GM21447 (cell line): ENCODE data around the gene FETUB.

Source experiments
- ATAC-seq: cut with Tn5 transposase; IDR thresholded peaks from one replicate; pipeline ENCODE4 v1.9.1; 2021; ENCODE audit not compliant: unreplicated experiment

The FETUB gene

DNA sequence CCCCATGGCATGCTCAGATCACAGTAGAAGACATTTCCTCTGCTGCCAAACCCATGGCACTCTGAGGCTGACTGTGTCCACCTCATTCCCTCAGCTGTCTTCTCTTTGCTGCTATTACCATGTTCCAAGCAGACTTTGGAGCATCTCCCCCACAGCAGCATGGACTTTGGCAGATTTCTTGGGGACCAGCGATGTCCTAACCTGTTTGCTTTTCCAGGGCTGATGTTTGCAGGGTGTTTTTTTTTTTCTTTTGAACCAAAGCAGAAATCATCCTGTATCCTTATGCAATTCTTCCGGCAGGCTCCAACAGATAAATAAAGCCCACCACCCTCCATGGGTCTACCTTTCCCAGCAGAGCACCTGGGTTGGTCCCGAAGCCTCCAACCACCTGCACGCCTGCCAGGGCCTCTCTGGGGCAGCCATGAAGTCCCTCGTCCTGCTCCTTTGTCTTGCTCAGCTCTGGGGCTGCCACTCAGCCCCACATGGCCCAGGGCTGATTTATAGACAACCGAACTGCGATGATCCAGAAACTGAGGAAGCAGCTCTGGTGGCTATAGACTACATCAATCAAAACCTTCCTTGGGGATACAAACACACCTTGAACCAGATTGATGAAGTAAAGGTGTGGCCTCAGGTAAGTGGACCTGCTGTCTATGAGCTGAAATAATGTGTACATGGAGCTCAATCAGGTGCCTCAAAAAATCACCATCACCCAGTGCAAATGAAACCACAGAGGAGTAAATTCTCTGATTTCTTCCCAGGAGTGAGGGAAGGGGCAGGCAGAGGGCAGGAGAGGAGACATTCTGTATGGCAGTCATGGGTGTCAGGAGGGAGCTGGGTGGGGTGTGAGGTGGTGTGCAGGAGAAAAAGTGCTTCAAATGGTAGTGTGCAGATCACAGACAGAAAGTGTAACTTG is 27.2 kb upstream of the FETUB start, which contains the start of gene AHSG:
Gene AHSG (plus strand): TSS at position 340 of the 916 bp plus-strand sequence. CDS start 82 bp downstream, at position 422.
- no peak for ATAC-seq

DNA sequence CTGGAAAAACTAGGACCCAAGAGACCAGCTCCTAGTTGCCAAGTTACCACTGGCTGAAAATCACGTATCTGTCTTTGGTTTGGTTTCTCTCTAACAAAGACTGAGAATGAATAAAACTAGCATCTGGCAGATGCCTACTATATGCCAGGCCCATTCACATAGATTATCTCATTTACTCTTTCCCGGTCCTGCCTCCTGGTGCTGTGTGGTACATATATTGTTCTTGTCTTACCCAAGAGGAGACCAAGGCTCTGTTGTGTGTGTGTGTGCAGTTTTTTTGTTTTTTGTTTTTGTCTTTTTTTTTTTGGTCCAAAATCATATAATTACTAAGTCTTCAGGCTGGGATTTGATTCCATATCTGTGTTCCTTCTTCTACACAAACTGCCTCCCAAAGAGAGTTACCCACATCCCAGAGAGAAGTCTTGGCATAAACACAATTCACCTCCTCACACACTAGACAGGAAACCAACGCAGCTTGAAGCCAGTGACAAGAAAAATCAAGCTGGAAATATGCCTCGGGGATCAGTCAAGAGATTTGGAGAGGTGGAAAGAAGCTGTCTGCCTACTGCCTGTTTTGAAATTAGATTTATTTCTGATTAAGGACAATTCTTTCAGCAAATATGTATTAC is 26.4 kb upstream of the FETUB start:
- no peak for ATAC-seq

DNA sequence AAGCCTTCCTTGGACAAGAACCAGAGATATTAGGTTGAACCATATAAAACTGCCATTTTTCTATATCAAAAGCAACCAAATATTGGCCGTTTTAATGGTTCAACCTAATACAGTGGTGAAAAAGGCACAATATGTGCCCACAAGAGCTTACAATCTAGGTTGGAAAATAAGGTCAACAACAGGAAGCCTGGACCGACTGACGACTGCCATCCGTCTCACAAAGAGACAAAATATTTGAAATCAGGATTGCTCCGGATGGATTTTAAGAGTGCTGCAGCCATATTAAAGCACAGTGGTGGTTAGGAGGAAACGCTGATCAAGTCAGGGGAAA is 26.0 kb upstream of the FETUB start:
- ATAC-seq, result no peak

DNA sequence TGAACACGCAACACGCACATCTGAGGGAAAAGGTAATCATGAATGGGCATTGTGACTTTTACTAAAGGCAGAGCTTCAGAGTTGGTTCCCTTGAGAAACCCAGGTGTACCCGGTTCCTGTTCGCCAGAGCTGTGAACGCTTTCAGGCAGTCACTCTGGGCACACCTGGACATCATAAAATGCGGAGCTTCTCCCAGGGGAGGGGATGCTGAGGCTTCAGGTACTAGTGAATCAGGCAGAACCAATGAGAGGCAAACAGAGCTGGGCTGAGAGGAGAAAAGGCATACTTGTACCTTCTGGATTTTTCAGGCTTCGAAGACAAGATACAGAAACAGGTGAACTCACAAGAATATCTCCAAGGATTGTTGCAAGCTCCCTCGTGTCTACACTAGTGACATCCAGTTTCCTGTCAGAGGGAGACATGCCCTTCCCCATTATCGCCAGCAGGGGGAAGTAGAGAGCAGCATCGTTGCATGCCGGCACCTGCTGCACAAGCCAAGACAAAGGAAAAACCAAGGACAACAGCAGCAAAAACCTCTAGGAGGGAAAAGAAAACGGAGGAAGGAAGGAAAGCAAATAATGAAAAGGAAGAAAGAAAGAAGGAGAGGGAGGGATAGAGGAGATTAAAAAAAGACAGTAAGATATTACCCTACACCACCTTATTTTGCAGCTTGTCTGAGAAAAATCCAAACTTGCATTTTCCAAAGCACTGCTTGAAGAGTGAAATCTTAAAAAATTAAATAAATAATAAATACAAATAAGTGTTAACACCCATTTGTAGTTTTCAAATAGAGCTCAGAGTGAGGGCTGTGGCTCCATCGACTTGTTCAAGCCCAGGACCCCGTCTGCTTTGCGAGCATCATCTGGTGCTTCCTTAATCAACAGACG is 25.4 kb upstream of the FETUB start:
- peak; percentile 42 for ATAC-seq

DNA sequence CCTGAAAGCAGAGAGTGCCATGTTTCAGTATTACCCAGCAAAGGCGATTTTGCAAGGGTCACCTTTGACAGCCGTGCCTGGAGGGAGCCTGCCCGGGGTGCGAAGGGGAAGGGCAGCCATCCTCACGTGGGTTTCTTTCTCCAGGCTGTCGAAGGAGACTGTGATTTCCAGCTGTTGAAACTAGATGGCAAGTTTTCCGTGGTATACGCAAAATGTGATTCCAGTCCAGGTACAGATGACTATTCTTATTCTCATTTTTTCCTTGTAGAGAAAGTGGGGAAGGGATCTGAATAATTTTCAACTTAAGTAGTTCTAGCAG is 23.9 kb upstream of the FETUB start:
- no peak for ATAC-seq

DNA sequence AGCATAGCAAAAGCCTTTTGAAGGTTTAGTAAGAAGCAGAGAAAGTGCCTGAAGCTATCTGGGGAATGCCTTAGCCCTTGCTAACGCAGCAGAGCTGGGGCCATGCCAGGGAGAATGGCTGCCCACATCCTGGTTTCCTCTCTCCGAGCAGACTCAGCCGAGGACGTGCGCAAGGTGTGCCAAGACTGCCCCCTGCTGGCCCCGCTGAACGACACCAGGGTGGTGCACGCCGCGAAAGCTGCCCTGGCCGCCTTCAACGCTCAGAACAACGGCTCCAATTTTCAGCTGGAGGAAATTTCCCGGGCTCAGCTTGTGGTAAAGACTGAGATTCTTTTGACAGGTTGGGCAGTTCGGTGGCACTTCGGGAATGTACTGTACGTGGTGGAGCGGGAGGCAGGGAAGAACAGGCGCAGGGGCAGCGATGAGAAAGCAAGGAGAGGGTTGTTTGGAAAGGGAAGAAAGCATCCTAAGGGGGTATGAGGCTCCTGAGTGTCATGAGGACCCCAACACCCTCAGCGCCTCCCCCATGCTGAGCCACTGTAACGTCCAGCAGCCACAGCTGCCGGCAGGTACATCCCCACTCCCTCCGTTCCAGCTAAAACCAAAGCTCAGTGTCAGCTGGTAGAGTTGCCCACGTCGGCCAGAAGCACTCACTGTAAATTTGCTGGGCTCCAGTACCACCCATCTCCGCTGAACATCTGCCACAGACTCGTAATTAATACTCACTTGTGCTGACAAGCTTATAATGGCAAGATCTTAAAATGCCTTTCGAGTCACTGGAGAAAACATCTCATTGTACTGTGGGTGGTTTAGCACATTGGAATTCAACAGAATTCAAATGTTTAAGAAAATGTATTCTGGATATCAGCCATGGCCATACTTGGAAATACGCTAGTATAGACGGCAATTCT is 22.9 kb upstream of the FETUB start:
- peak; percentile 96 for ATAC-seq

DNA sequence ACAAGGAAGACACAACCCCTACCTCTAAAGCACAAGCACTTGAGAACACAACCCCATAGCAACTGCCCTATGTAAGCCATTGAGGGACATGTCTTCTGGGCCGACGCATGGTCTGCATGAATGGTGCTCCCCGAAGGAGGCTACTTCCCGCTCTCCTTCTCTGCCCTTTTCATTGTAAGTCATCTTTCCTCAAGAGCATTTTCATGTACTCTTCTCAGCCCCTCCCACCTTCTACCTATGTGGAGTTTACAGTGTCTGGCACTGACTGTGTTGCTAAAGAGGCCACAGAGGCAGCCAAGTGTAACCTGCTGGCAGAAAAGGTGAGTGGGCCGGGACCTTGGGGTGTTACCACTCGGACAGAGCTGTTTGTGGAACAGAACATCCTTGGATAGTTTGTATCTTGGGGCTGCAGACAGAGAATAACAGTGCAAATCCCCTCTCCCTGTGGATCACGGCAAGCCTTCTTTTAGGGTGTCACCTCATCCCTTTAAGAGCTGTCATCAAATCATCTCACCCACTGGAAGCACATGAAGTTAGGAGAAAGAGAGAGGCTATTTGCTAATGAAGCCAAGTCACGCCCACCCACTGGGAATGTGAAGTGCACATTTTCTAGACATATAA is 21.8 kb upstream of the FETUB start:
- ATAC-seq, result no peak

DNA sequence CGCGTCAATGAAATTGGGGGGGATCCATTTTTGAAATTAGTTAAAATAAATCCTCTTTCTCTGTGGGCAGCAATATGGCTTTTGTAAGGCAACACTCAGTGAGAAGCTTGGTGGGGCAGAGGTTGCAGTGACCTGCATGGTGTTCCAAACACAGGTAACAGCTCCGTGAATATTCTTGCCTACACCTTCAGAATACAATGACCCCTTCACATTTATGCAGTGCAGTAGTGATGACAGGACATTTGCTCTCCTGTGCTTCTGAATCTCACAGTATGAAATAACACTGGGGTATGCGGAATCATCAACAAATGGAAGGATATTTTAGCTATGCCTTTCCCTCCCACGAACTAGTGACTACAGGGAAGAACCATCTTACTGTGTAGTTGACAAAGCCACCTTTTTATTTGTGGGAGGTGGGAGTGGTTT is 20.4 kb upstream of the FETUB start:
- no peak for ATAC-seq

DNA sequence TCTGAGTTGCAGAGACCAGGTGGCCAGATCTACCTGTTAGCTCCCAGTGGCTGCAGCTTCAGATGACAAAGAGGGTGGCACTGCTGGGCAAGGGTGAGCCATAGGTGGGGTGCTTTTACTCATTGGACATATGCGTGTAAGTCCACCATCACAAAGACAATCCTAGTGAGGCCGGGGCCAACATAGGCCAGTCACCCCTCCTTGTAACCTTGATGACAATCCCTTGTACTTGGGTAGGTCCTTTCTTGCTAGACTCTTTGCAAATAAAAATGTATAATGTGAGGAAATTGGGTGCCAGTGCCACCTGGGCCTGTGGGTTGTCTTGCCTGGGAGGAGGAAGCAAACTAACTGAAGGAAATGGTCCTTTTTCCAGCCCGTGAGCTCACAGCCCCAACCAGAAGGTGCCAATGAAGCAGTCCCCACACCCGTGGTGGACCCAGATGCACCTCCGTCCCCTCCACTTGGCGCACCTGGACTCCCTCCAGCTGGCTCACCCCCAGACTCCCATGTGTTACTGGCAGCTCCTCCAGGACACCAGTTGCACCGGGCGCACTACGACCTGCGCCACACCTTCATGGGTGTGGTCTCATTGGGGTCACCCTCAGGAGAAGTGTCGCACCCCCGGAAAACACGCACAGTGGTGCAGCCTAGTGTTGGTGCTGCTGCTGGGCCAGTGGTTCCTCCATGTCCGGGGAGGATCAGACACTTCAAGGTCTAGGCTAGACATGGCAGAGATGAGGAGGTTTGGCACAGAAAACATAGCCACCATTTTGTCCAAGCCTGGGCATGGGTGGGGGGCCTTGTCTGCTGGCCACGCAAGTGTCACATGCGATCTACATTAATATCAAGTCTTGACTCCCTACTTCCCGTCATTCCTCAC is 19.7 kb upstream of the FETUB start:
- ATAC-seq, result no peak

DNA sequence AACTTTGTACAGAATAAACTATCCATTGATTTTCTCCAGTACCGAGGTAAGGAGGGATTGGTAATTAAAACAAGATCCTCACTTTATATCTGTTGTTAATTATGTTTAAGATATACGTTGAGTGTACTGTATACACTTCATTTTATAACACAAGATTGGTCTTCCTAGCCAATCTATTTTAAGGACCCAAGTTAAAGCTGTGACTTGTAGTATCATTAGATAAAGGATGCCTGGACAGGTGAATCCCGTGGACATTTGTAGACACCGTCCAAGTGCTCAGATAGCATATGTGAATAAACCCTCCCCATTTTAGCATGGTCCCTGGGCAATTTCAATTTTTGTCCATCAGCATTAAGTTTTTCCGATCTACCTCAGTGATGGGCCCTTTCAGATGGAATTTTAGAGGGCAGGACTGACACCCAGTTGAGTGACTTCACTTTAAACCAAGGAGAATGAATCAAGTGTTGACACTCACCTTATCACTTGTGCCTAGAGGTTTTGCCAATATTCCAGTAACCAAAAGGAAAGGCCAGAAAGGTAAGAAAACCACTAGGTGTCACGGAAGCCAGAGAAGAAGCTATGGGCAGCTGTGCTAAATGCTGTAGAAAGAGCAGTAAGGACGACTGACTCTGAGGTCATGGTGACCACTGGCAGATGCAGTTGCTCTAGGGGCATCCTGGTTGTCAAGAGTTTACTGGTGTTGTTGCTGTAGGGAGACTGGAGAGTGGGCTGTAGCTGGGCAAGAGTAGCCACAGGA is 18.1 kb upstream of the FETUB start:
- no peak for ATAC-seq

DNA sequence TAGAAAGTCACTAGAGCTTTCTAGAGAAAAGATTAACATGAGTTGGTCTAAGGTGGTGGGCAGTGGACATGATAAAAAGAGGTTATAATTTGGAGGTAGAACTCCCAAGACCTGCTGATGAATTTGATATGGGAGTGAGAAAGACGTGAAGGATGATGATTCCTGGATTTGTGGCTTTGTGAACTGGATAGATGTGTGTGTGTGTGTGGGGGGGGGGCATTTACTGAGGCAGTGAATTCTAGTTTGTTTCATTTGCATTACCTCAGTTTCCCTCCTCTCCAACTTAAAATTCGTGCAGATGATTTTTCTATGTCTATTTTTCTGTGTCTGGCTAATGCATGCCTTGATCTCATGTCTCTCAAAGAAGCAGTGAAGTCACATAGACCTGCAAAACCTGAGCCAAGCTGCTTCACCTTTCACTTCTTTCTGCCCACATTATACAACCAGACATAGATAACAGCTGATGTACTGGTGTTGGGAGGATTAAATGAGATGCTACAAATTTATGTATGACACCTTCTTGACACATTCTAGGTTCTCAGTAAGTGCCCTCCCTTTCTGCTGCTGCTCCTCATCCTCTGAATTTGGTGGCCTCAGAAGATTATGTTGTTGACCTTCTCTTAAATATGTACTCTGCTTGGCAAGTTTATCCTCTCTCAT is 17.4 kb upstream of the FETUB start:
- ATAC-seq, result no peak

DNA sequence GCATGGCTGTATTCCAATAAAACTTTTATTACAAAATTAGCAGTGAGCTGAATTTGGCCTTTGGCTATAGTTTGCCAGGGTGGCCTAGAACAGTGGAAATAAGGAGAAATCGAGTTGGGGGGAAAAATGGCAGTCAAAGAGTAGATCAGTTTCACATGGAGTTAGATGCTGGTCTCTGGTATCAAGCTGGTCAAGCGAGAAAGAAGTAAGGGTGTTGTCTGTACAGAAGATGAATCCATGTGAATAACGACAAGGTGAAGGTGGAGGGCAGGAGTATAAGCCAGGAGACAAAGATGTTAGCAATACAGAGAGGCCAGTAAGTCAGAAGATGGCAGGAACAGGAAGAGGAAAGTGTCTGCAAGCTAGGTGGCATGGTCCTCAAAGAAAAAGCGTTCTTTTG is 15.6 kb upstream of the FETUB start:
- ATAC-seq, result no peak

DNA sequence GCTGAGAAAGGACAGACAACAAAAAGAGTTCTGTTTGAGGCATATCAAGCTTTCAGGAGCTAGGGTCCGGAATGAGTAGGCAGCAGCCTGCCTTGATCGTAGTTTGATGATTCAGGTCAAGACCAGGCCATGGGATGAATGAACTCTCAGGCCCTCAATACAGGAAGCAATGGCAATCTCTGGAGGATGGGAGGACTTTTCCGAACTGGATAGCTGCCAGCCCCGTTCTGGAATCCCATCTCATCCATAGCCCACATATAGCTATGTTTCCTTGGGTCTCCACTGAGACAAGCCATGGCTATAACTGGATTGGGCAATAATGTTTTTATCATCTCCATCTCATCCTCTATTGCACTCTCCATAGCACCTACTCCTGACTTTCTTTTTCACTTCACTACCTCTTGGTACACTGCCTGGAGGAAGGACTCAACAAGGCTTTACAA is 14.6 kb upstream of the FETUB start:
- ATAC-seq, result no peak

DNA sequence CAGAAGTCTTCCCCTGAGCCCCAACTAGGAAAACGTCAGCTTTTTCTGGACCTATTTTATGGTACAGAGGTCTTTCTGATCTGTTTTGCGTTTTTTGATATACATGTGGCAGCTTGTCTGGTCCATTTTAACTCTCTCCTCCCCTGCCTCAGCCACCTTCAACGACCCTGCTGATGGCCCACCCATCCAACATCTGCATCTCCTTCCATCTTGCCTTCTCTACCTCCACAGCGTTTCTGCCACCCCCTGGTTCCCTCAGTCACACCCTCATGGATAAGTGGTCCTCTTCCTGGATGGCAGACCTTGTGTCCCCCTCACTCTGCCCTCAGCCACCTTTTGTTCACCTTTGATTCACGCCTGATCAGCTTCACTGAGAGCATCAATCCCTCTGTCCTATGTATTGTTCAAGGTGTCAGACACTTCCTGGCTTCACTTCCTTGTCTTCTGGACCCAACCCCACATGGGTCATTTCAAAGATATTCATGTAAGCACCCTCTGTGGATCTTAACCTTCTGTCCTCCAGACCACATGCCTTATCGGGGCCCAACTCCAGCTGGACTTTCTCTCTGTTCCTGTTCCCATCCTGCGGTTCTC is 13.8 kb upstream of the FETUB start:
- no peak for ATAC-seq

DNA sequence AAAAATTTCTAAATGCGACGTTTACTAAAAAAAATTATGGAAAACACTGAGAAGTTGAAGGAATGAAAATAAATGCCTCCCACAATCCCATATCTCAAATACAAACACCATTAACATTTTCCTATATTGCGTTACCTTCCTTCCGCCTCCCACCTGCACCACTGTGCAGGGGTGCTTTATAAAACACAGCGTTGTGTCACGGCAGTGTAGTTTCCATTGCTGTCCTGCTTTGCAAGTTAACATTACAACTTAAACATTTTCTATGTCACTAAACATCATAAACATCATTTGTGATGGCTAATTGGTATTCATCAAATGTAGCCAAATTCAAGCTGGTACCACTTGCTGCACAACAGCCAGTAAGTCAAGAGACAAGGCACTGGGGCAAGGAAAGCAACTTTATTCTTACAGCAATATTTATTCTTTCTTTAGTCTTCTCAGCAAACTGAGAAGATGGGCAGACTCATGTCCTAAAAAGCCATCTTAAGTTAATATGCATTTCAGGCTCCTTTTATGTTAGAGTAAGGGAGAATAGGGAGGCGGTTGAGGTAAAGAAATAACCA is 12.3 kb upstream of the FETUB start:
- no peak for ATAC-seq

DNA sequence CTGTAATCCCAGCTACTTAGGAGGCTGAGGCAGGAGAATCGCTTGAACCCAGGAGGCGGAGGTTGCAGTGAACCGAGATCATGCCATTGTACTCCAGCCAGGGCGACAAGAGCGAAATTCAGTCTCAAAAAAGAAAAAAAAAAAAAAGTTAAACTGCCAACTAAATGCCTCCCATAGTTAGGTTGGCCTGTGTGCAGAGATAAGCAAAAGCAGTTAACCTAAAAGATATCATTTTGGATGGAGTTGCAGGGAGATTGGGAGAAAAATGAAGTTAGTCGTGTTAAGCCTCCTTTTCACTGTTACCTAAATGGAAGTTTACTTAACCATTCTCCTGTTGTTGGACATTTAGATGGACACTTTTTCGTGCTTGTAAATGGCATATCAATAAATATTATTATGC is 11.4 kb upstream of the FETUB start:
- no peak for ATAC-seq

DNA sequence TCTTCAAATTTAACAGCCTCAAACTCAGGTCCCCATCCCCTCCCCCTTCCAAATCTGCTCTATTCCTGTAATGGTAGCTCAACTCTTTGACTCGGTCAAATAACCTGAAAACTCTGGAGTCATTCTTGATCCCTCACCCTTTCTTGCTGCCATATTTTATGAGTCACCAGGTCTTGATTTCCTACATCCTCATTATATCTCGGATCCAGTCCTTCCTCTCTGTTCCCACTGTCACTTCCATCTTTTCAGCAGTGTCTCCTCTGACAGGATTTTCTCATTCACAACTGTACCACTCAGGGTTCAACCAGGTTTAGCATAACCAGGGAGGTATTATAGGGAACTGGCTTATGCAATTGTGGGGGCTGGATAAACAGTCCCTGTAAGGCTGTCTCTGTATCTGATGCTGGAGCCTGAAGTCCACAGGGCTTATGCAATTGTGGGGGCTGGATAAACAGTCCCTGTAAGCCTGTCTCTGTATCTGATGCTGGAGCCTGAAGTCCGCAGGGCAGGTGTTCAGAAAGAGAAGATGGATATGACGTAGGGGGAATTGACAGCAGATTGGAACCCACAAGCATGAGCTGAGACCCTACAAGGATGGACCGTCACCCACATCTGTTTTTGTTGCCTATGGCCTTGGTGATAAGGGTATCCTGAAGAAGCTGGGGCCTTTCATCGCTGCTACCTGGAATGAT is 9.1 kb upstream of the FETUB start:
- ATAC-seq, result no peak
